Mesodermal cell (in vitro differentiated cells): Measurements from ENCODE around the gene GPSM3.
"Not testable (repeated sequence)": the region's sequence is repeated elsewhere in the genome, so short reads cannot be mapped to it uniquely, and the experiment has no call there.

Experiments
- H3K27ac ChIP-seq: 2 replicates; pipeline ENCODE4 v1.7.0; 2013; ENCODE audit warnings: mild to moderate bottlenecking, low read depth, low read length, moderate library complexity; ENCODE audit not compliant: severe bottlenecking
- H3K36me3 ChIP-seq: 2 replicates; pipeline ENCODE4 v1.7.1; 2013; ENCODE audit warnings: mild to moderate bottlenecking, low read length, moderate library complexity; ENCODE audit not compliant: control insufficient read depth, insufficient read depth
- H3K4me1 ChIP-seq: one replicate; pipeline ENCODE4 v1.7.1; 2013; ENCODE audit warnings: mild to moderate bottlenecking, low read length; ENCODE audit not compliant: insufficient read depth, control insufficient read depth, poor library complexity, severe bottlenecking
- H3K4me3 ChIP-seq: 2 replicates; pipeline ENCODE4 v1.7.0; 2013; ENCODE audit warnings: low read length, control low read depth, mild to moderate bottlenecking; ENCODE audit not compliant: insufficient read depth, poor library complexity, severe bottlenecking; ENCODE audit errors: extremely low read depth
- H3K9me3 ChIP-seq: 2 replicates; pipeline ENCODE4 v1.7.1; 2013; ENCODE audit warnings: mild to moderate bottlenecking, low read length, moderate library complexity; ENCODE audit not compliant: control insufficient read depth
- WGBS, 2 experiments: methylation state at CpG; one replicate each; pipeline ENCODE4 v1.1.5; 2013; ENCODE audit warnings: missing lambda C conversion rate in 2 of 2; ENCODE audit not compliant: insufficient coverage in 2 of 2; 5-methylcytosine and 5-hydroxymethylcytosine counted together

GPSM3 gene

DNA sequence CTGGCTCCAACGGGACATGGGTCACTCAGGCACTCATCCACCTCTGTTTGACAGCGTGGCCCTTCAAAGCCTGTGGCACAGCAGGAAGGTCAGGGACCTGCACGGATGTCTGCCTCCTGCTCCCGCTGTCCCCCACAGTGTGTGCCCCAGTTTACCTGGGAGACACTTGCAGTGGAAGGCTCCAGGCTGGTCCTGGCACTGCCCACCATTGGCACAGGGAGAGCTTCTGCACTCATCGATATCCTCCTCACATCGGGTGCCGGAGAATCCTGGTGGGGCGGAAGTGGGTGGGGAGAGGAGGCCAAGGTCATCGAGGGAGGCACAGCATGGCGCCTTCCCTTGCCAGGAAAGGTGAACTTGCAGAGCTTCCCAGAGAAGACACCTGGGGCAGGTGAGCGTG is 24.6 kb upstream of the GPSM3 start:
- Histone ChIP-seq H3K4me1 (no peaks in the 10 kb centered on the region), H3K36me3 (no peaks in the 10 kb centered on the region), H3K27ac (no peak overlapping the region), H3K9me3 (no peaks in the 10 kb centered on the region), H3K4me3 (no peak overlapping the region)
- 96% methylated on average over 8 to 10 of the region's 11 CpGs for WGBS, 2 experiments

DNA sequence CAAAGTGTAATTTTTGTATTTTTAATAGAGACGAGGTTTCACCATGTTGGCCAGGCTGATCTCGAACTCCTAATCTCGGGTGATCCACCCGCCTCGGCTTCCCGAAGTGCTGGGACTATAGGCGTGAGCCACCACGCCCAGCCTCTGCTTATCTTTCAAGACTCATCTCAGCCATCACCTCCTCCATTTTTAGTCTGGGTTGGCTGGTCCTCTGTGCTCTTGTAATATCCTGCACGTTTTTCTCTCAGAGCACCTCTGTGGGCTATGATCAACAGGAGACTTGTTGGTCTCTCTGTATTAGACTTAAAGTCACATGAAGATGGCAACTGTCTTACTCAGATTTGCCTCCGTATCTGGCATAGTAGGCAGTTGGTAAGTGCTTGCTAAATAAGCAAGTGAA is 23.8 kb upstream of the GPSM3 start:
- no peak overlapping the region for H3K27ac ChIP-seq
- no peaks in the 10 kb centered on the region for H3K9me3 ChIP-seq
- no peak overlapping the region for H3K4me3 ChIP-seq
- no peaks in the 10 kb centered on the region for H3K4me1 ChIP-seq
- no peaks in the 10 kb centered on the region for H3K36me3 ChIP-seq
- 81 to 91% methylated on average over 9 to 10 of the region's 10 CpGs for WGBS, 2 experiments

DNA sequence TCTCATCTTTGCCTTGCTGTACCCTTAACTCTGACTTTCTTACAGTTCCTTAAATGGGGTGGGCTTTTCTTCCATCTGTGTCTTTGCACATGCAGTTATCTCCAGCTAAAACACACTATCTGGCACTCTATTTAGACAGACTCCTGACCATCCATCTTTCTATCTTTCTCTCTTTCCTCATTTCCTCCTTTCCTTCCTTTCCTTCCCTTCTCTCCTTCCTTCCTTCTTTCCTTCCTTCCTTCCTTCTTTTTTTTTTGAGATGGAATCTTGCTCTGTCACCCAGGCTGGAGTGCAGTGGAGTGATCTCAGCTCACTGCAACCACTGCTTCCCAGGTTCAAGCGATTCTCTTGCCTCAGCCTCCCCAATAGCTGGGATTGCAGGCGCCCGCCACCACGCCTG is 23.2 kb upstream of the GPSM3 start:
- no peaks in the 10 kb centered on the region for H3K9me3 ChIP-seq
- no peak overlapping the region for H3K27ac ChIP-seq
- WGBS, 2 experiments, result 83 to 100% methylated on average over 1 to 4 of the region's 4 CpGs
- H3K36me3 ChIP-seq, result no peaks in the 10 kb centered on the region
- H3K4me3 ChIP-seq, result no peak overlapping the region
- no peaks in the 10 kb centered on the region for H3K4me1 ChIP-seq

GRCh38 chr6:32214126-32214525 is 21.7 kb upstream of the GPSM3 start:
- WGBS, 2 experiments, result no CpG with 5 or more reads among the region's 3 CpGs
- Histone ChIP-seq H3K9me3 (no peaks in the 10 kb centered on the region), H3K36me3 (no peaks in the 10 kb centered on the region), H3K4me3 (no peak overlapping the region), H3K27ac (no peak overlapping the region), H3K4me1 (no peaks in the 10 kb centered on the region)

- Histone ChIP-seq H3K4me1 (no peaks in the 10 kb centered on the region), H3K9me3 (no peaks in the 10 kb centered on the region), H3K27ac (no peak overlapping the region), H3K4me3 (no peak overlapping the region), H3K36me3 (no peaks in the 10 kb centered on the region)
- WGBS, 2 experiments, result 77 to 88% methylated on average over 2 of the region's 6 CpGs
Measured at GRCh38 chr6:32213649-32214048, 21.2 kb upstream of the GPSM3 start.

- WGBS, 2 experiments, result 82 to 86% methylated on average over 9 to 10 of the region's 12 CpGs
- no peaks in the 10 kb centered on the region for H3K9me3 ChIP-seq
Measured at GRCh38 chr6:32212076-32212760, 19.8 kb upstream of the GPSM3 start.

DNA sequence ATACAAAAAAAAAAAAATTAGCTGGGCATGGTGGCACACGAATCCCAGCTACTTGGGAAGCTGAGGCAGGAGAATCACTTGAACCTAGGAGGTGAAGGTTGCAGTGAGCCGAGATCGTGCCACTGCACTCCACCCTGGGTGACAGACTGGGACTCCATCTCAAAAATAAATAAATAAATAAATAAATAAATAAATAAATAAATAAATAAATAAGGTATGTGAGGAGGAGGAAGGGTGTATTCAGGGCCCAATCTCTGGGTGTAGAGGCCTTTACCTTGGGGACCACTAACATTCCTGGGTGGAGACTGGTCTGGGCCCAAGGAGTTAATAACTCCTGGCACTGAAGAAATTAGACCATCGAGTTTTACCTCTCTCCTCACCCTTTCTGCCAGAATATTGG is 19.0 kb upstream of the GPSM3 start:
- H3K27ac ChIP-seq, H3K4me1 ChIP-seq, H3K36me3 ChIP-seq, H3K4me3 ChIP-seq, H3K9me3 ChIP-seq: not testable (repeated sequence)
- no CpG with 5 or more reads among the region's 4 CpGs for WGBS, 2 experiments

More at GRCh38 chr6:32212076-32212760, 19.8 kb upstream of the GPSM3 start:
- Histone ChIP-seq H3K4me3 (no peak overlapping the region), H3K27ac (no peak overlapping the region), H3K36me3 (no peaks in the 10 kb centered on the region), H3K4me1 (no peaks in the 10 kb centered on the region)

- Histone ChIP-seq H3K27ac (no peak overlapping the region), H3K4me1 (no peaks in the 10 kb centered on the region), H3K9me3 (no peaks in the 10 kb centered on the region), H3K4me3 (no peak overlapping the region), H3K36me3 (no peaks in the 10 kb centered on the region)
- WGBS, 2 experiments, result 90 to 96% methylated on average over 4 to 5 of the region's 5 CpGs
Measured at GRCh38 chr6:32210191-32210601, 17.8 kb upstream of the GPSM3 start.

DNA sequence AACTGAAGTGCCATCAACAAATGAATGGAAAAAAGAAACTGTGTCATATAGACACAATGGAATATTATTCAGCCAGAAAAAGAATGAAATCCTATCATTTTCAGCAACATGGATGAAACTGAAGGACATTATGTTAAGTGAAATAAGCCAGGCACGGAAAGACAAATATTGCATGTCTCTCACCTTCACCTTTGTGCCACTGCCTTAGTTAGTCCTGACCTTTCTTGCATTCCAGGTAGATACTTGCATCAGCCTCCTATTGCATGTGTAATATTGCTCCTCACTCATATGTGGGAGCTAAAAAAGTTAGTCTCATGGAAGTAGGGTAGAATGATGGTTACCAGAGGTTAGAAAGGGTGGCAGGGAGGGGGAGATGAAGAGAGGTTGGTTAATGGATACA is 16.6 kb upstream of the GPSM3 start:
- Histone ChIP-seq H3K9me3 (no peaks in the 10 kb centered on the region), H3K4me1 (no peaks in the 10 kb centered on the region), H3K36me3 (no peaks in the 10 kb centered on the region), H3K27ac (no peak overlapping the region), H3K4me3 (no peak overlapping the region)
- 83 to 100% methylated on average over 1 of the region's 1 CpG for WGBS, 2 experiments

DNA sequence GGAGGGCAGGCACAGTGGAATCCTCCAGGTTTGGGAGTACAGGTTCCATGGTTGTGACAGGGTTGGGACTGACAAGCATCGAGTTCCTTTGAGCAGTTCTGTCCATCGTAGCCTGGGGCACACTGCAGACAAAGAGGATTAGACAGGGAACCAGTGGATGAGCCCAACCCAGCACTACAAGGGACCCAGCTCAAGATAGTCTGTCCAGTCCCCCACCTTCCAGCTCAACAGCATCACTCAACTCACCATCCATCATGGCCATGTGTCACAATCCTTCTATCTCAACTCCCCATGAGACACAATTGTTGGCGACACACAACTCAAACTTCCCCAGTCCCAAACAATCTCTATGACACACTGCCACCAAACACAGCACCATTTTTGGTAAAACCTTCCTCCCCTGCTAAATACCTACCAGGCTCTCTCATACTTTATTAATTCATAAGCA is 11.8 kb upstream of the GPSM3 start:
- Histone ChIP-seq H3K4me1 (no peaks in the 10 kb centered on the region), H3K27ac (no peak overlapping the region), H3K36me3 (no peaks in the 10 kb centered on the region), H3K4me3 (no peak overlapping the region), H3K9me3 (no peaks in the 10 kb centered on the region)
- 88 to 98% methylated on average over 1 to 3 of the region's 3 CpGs for WGBS, 2 experiments

- no peak overlapping the region for H3K27ac ChIP-seq
- no peaks in the 10 kb centered on the region for H3K36me3 ChIP-seq
- H3K4me3 ChIP-seq, result no peak overlapping the region
- 90% methylated on average over 8 to 9 of the region's 9 CpGs for WGBS, 2 experiments
- no peaks in the 10 kb centered on the region for H3K4me1 ChIP-seq
- H3K9me3 ChIP-seq, result no peaks in the 10 kb centered on the region
Measured at GRCh38 chr6:32203426-32204267, 11.2 kb upstream of the GPSM3 start.
